K562 (cell line): Measurements from ENCODE around the gene BRMS1. TPM values are rescaled to one million over a fixed set of nuclear protein-coding genes. Genes with fewer than 3 reads are reported as not detected.

ENCODE experiments used
- E2F4 ChIP-seq: sonication (generic); formaldehyde crosslinking; IDR thresholded peaks from 2 replicates; pipeline ENCODE4 v1.8.0; 2022; ENCODE audit warnings: mild to moderate bottlenecking, low read depth, missing genetic modification reagents
- GABPB1 ChIP-seq: sonication (generic); formaldehyde crosslinking; IDR thresholded peaks from 2 replicates; pipeline ENCODE4 v1.8.0; 2022; ENCODE audit warnings: mild to moderate bottlenecking, missing genetic modification reagents
- HDGF ChIP-seq: fragments of 450-650 bp; IDR thresholded peaks from 2 replicates; pipeline ENCODE4 v1.6.1; 2016
- KDM1A ChIP-seq, 2 experiments: fragments of 450-650 bp; IDR thresholded peaks; 2 replicates each; pipeline ENCODE4 v1.6.1; 2016; ENCODE audit warnings: mild to moderate bottlenecking in 2 of 2
- L3MBTL2 ChIP-seq: fragments of 450-650 bp; IDR thresholded peaks from 2 replicates; pipeline ENCODE4 v1.6.1; 2016; ENCODE audit warnings: mild to moderate bottlenecking, moderate library complexity
- MCM7 ChIP-seq, 2 experiments: fragments of 450-650 bp; IDR thresholded peaks; 2 replicates each; pipeline ENCODE4 v1.6.1; 2016 to 2018
- NFYB ChIP-seq: IDR thresholded peaks from 2 replicates; pipeline ENCODE4 v1.6.1; 2011; ENCODE audit warnings: mild to moderate bottlenecking, moderate library complexity; ENCODE audit not compliant: insufficient read length; ENCODE audit errors: extremely low read depth
- POLR2H ChIP-seq: IDR thresholded peaks from 2 replicates; pipeline ENCODE4 v1.6.1; 2016; ENCODE audit warnings: missing genetic modification characterization, low read depth, mild to moderate bottlenecking, control low read depth, missing compliant biosample characterization, moderate library complexity
- SMARCA4 ChIP-seq: fragments of 450-650 bp; IDR thresholded peaks from 2 replicates; pipeline ENCODE4 v1.6.1; 2016
- SOX6 ChIP-seq: fragments of 450-650 bp; IDR thresholded peaks from 2 replicates; pipeline ENCODE4 v1.6.1; 2014; ENCODE audit warnings: mild to moderate bottlenecking
- ZKSCAN8 ChIP-seq: fragments of 200-800 bp; sonication (Bioruptor generic); IDR thresholded peaks from 2 replicates; pipeline ENCODE4 v1.6.1; 2016; ENCODE audit warnings: missing genetic modification characterization, missing compliant biosample characterization
- ZNF316 ChIP-seq: fragments of 450-650 bp; IDR thresholded peaks from 2 replicates; pipeline ENCODE4 v1.6.1; 2016
- polyA plus RNA-seq, 8 experiments: library from polyadenylated mRNA; depleted of rRNA in 4 of 8; stranded (reverse) in 5 of 8; unstranded in 3 of 8; fragments of >200 nt; fragmentation: Nextera tagmentation in 2 of 8; fragmentation: Illumina TruSeq in 1 of 8; extraction: Ambion mirVana in 2 of 8; extraction: Trizol in 1 of 8; gene quantifications; 2 replicates each; pipeline versions ENCODE4 v1.2.1 to v1.2.3, GENCODE V29; 2011 to 2014; ENCODE audit warnings: inconsistent platforms in 1 of 8, missing spikeins in 1 of 8
- total RNA-seq, 7 experiments: library from RNA; depleted of rRNA in 6 of 7; stranded (reverse); fragments of >200 nt in 6 of 7; fragmentation: Illumina TruSeq in 2 of 7; extraction: Trizol in 2 of 7; gene quantifications; 2 replicates each; pipeline versions ENCODE4 v1.2.1 to v1.2.3, GENCODE V29; 2011 to 2021; ENCODE audit warnings: low replicate concordance in 1 of 7
- TF ChIP-seq, protein P1 (sequence below): fragments of 250-450 bp; sonication (Bioruptor Pico); IDR thresholded peaks from 2 replicates; pipeline ENCODE4 v1.4.0; 2020; ENCODE audit warnings: borderline replicate concordance
- TF ChIP-seq, protein P2 (sequence below): sonication (generic); formaldehyde crosslinking; IDR thresholded peaks from 2 replicates; pipeline ENCODE4 v1.8.0; 2022; ENCODE audit warnings: missing genetic modification reagents, mild to moderate bottlenecking, borderline replicate concordance
- TF ChIP-seq, protein P3 (sequence below), 2 experiments: fragments of 450-650 bp; formaldehyde crosslinking in 1 of 2; IDR thresholded peaks; 2 replicates each; pipeline versions ENCODE4 v1.4.0 to v1.6.1; 2014 to 2020; ENCODE audit warnings: mild to moderate bottlenecking in 2 of 2, borderline replicate concordance in 1 of 2, low read depth in 1 of 2

Gene BRMS1
- total and polyA plus RNA-seq, 9 of the 15 experiments (the other 6 are each of a cell fraction or from before 2014, with no cell fraction given), result 2.2 to 78.8 (median 33.4) TPM

DNA sequence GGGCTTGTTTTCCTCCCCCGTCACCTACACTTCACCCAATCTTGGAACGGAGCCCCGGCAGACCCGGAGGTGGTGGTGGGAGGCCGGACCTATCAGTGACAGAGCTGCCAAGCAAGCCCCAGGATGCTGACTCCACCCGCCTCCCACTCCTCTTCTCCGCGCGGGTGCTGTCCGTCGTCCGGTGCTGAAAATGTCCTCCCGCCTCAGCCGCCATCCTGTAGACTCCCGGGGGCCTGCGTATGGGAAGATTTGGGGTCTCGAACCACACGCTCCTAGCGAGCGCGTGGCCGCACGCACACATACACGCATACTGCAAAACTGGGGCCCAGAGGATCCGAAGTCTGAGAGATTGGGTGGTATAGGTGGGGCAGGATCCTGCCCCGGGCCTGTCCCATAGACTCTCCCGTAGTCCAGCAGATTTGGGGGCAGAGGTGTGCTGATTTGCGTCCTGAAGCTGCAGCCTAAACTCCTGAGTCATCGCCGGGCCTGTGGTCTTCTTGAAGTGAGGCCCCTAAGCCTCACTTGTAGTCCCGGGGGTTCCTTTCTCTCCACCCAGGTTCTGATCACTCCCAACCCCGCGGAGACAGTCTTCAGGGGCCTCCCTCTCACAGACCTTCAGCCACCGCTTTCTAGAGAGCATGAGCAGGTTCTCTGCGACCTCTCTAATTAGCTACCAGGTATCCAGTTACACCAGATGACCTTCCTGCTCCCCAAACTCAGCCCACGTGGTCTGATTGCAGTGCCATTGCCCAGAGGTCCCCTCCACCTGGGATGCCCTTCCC lies 55.2 kb downstream of the BRMS1 start (continued):
- TF ChIP-seq KDM1A (IDR thresholded peaks at IDR 0.05) (peak in 1 of 2 experiments; percentile 28; a peak in 1 of 4 replicates), ZKSCAN8 (CRISPR knock-in tag) (no peak), MCM7 (IDR thresholded peaks at IDR 0.05) (no peak), POLR2H (tag) (no peak), SOX6 (0 out of 2 replicates have a peak, but pooled peaks have one; percentile 0), GABPB1 (CRISPR knock-in tag) (no peak), L3MBTL2 (no peak), HDGF (no peak), E2F4 (CRISPR knock-in tag) (peak; percentile 77; the same call in 1 of the 2 replicates), NFYB (no peak), SMARCA4 (peak; percentile 76), ZNF316 (no peak)
- TF ChIP-seq, protein P1, sequence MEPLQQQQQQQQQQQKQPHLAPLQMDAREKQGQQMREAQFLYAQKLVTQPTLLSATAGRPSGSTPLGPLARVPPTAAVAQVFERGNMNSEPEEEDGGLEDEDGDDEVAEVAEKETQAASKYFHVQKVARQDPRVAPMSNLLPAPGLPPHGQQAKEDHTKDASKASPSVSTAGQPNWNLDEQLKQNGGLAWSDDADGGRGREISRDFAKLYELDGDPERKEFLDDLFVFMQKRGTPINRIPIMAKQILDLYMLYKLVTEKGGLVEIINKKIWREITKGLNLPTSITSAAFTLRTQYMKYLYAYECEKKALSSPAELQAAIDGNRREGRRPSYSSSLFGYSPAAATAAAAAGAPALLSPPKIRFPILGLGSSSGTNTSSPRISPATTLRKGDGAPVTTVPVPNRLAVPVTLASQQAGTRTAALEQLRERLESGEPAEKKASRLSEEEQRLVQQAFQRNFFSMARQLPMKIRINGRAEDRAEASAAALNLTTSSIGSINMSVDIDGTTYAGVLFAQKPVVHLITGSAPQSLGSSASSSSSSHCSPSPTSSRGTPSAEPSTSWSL (CRISPR knock-in tag), result no peak
- TF ChIP-seq, protein P2, sequence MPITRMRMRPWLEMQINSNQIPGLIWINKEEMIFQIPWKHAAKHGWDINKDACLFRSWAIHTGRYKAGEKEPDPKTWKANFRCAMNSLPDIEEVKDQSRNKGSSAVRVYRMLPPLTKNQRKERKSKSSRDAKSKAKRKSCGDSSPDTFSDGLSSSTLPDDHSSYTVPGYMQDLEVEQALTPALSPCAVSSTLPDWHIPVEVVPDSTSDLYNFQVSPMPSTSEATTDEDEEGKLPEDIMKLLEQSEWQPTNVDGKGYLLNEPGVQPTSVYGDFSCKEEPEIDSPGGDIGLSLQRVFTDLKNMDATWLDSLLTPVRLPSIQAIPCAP (CRISPR knock-in tag), result peak; percentile 84; the same call in 1 of the 2 replicates
- TF ChIP-seq, protein P3, sequence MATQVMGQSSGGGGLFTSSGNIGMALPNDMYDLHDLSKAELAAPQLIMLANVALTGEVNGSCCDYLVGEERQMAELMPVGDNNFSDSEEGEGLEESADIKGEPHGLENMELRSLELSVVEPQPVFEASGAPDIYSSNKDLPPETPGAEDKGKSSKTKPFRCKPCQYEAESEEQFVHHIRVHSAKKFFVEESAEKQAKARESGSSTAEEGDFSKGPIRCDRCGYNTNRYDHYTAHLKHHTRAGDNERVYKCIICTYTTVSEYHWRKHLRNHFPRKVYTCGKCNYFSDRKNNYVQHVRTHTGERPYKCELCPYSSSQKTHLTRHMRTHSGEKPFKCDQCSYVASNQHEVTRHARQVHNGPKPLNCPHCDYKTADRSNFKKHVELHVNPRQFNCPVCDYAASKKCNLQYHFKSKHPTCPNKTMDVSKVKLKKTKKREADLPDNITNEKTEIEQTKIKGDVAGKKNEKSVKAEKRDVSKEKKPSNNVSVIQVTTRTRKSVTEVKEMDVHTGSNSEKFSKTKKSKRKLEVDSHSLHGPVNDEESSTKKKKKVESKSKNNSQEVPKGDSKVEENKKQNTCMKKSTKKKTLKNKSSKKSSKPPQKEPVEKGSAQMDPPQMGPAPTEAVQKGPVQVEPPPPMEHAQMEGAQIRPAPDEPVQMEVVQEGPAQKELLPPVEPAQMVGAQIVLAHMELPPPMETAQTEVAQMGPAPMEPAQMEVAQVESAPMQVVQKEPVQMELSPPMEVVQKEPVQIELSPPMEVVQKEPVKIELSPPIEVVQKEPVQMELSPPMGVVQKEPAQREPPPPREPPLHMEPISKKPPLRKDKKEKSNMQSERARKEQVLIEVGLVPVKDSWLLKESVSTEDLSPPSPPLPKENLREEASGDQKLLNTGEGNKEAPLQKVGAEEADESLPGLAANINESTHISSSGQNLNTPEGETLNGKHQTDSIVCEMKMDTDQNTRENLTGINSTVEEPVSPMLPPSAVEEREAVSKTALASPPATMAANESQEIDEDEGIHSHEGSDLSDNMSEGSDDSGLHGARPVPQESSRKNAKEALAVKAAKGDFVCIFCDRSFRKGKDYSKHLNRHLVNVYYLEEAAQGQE (IDR thresholded peaks at IDR 0.05; ENCODE audit: borderline replicate concordance), result peak; percentile 100
- TF ChIP-seq, protein P3 (CRISPR knock-in tag; IDR thresholded peaks at IDR 0.05; ENCODE audit: low read depth), result peak; percentile 99
